GM21529 (cell line): ENCODE measurements around the gene MAP3K4.
A peak's percentile ranks its signal among the peaks of the same experiment; 100 is the strongest.

Experiments used
- ATAC-seq: cut with Tn5 transposase; IDR thresholded peaks from one replicate; pipeline ENCODE4 v1.9.1; 2021; ENCODE audit not compliant: unreplicated experiment

MAP3K4 gene

DNA sequence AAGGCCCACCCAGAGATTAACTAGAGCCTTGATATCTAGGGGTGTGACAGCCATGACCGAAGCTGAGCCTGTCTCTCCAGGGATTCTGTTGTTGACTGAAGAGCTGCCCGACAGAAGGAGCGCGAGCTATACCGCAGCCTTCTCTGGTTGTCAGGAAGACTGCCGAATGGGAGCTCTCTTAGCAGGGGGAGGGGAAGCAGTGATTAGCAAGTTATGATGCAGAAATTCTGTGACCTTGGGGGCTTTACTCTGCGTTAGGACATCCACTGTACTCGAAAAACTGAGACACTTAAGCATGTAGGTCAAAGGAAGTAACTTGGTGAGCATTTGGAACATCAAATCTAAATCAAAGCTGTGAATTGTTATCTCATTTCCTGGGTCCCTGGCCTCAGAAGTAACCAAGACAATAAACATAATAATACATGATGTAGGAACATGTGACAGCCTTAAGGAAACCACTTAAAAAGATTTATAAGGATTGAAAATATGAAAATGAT is 84.7 kb downstream of the MAP3K4 start:
- no peak for ATAC-seq

DNA sequence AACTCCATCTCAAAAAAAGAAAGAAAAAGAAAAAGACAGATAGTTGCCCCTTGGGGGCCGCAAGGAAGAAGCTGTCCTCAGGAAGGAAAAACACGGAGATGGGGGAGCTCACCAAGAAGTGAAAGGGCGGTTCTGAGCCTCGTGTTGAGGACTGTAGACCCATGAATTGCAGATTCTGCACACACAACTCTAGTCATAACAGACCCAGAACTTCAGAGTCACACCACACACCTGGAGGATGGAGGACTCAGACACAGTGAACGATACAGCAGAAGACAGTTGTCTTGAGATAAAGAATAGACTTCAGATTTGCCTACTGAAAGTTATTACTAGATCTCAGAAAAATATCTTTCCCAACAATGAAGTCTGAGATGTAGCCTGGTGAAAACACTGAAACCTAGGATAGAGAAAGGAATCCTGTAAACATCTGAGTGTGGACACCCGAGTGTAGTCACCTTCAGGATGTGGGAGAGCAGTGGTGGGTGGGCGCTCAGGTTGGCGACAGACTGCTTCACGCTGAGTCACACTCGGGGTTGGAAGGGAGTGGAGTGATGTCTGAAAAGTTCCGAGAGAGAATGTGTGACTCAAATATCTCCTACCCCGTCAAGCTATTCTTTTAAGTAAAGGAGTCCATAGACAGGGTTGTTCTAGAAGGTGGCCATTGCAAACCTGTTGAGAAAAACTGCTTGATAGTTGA is 88.1 kb downstream of the MAP3K4 start:
- no peak for ATAC-seq

DNA sequence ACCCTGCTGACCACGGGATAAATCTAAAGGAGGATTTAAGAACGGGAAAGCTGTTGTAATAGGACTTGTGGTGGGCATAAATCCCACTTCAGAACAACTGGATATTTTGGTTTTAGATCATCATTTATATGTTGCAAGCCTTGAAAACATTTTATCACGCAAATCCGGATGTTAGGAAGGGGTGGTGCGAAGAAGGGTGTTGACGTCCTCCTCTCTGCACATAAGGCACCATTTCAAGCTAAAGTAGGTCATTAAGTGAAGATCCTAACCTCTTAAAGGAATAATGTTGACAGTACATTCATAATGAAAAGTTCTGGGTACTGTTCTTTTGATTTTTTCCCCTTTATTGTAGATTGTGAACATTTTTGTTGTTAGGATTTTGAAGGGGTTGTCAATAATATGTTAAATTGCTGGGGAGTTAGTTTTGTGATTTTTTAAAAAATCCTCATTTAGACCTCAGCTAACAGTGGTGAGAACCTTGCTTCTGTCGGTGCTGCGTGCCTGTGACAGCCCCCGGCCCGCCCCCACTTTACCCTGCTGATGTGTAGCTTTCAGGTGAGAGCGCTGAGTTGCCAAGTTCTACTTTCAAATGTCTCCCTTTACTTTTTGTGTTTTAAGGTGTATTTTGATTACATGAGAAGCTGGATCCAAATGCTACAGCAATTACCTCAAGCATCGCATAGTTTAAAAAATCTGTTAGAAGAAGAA is 88.8 kb downstream of the MAP3K4 start:
- no peak for ATAC-seq

DNA sequence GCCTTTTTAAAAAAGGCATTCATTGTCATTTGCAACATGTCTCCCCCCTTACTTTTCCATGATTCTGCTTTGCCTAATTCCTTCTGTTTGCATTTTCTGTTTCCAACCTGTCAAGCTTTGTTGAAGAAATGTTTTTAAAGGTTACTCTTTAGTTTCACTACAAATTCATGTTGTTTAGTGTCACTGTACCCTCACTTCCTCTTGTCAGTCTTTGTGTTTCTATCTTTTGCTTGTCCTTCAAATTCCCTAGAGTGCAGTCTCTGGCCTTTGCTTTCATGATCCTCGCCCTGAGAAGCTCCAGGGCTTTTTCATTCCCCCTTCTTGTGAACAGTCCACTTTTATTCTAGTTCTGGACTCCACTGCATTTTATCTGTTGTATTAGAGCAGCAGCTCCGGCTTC is 90.6 kb downstream of the MAP3K4 start:
- peak; percentile 54 for ATAC-seq

DNA sequence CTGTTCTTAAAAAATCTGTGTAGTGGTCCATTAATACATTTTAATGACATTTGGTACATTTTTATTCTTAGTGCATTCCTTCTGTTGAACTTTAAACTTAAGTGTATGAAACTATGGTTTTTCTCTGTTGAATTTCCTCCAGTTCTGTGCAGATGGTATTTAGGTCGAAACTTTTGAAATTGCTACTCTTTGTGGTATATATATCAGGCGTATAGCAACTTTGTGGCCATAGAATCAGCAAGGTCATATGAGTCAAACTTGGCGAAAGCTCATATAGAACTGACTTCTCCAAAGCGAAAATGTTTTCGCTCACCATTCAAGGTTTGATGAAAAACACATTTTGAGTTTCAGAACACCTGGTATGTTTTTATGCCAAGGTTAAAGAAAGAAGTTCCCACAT is 93.7 kb downstream of the MAP3K4 start:
- ATAC-seq: peak; percentile 87

DNA sequence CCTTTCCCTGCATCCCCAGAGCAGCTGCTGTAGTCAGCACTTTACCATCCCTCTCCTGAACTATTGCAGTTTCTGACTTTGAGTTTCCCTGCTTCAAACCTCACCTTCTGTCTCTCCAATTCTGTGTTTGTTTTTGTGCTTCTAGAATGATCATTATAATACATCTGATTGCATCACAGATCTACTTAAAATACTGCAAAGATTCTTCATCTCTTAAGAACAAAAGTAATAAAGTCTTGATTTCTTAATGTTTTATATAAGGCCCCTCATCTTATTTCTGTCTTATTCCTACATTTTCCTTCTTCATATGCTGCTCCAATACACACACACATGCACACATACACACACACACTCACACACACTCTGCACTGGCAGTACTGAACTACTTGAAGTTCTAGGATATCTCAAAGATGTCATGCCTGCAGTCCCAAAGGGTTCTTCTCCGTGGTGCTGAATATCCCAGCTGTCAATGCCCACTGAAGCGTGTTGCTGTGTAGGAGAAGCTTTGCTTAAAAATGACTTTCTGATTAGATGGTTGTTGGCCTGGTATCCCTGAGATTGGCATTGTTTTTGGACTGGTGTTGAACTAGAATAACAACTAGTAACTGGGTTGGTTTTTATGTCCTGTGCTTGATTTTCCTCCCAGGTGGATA is 97.2 kb downstream of the MAP3K4 start:
- no peak for ATAC-seq

DNA sequence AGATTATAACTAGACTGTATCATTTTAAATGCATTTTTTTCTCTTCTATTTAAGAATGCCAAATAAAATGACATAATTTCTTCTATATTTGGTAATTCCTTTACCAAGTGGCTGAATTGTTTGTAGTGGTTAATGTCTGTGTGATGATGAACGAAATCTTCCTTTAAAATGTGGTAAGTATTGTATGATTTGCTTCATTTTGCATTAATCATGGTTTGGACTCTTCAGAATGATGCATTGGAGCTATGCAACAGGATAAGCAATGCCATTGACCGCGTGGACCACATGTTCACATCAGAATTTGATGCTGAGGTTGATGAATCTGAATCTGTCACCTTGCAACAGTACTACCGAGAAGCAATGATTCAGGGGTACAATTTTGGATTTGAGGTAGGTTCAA is 99.6 kb downstream of the MAP3K4 start:
- ATAC-seq: no peak

DNA sequence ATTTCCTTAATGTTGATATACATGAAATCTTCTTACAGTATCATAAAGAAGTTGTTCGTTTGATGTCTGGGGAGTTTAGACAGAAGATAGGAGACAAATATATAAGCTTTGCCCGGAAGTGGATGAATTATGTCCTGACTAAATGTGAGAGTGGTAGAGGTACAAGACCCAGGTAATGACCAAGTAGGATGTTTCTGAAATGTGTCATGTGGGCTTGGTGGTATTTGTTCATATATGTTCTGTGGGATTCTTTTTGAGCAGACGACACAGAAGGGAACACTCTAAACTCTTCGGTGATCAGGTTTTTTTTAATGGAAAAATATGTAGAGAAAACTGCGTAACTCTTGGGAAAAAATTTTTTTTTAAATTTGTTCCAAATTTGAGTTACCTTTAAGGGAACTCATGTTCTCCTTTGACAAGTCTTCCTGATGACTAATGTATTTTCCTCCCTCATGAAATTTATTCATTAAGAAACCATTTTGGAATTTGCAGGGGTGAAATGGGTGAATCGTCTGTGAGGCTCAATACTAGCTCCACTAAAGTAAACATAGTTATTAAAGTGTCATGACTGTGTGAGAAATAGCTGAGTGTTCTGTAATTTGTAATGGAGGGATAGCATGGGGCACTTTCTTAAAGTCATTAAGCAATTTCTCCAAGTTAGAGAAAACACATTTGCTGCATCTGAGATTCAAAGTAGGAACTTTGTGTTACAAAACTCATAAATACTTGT is 100.6 kb downstream of the MAP3K4 start:
- no peak for ATAC-seq

DNA sequence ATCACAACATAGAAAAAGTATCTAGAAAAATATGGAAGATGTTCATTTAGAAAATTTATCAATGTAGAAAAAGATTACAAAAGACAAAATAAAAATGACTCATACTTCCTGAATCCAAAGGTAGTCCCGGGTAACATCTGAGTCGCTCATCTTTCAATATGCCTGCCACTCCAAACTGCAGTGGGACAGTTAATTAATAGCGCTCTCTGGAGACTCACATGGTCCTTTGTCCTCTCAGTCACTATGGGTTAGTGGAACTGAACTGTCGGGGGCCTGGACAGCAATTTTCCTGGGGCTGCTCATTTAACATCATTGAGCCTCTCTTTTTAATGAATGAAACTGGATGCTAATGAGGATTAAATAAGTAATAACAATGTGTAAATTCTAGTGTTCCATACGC is 103.4 kb downstream of the MAP3K4 start:
- ATAC-seq: no peak

DNA sequence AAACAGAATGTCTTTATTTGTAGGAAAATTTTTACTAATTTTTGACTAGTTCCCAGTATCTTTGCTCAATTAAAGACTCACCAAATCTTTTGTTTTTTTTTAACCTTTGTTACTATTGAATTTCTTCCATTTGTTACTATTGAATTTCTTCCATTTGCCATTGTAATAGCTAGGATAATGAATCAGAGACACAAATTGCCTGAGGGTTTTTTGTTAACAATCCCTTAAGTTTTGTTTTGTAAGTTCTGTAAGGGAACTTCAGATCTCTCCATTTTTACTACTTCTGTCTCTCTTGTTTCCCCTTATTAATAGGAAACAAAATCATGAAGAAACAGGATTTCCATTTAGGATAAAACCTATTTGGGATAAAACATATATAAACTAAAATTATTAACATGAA is 104.3 kb downstream of the MAP3K4 start:
- ATAC-seq: no peak

DNA sequence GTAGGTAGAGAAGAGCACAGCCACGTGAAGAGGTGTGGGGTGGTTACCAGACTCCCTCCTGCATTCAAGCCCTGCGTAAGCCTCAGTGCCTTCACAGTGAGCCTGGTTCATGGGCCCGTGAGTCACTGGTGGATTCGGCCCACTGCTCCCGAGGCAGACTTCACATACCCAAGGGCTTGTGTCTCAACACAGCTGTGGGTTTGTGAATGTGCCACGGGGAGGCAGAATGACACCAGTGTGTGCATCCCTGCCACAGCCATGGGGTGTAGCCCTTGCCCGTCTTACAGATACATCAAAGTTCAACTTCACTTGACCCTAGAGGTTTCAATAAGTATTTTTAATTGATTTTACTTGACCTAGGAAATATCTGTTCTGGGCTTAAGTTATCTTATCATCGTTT is 108.5 kb downstream of the MAP3K4 start:
- no peak for ATAC-seq

DNA sequence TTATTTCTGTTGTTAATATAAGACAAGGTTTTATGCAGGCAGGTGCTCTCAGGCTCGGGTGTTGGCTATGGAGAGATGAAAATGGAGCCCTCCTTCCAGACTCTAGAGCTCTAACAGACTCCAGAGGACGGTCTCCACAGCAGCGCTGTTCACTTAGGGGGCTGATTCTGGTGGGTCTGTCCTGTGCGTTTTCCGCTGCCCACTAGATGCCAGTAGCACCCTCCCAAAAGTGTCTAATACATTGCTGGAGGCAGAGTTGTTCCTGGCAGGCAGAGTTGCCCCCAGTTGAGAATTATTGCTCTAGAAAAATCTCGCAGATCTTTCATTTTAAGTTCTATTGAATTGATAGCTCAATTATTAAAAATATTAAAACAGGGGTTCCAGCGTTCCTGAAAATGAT is 109.9 kb downstream of the MAP3K4 start:
- ATAC-seq: no peak

DNA sequence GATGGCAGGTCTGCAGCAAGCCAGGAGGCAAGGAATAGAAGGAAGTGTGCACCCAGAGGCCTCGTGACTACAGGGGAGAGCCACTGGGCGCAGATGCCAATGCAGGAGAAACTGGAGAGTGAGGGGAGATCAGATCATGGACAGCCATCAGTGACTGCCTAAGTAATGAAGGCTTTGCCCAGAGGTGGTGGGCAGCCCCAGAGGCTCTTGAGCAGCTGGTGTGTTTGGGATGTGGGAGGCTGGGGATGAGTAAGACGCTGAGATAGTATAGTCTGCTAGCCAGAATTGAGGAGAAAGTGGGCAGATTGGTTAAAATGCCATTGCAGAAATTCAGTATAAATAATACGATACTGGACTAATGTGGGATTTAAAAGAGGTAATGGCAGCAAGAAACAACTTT is 111.9 kb downstream of the MAP3K4 start:
- no peak for ATAC-seq

DNA sequence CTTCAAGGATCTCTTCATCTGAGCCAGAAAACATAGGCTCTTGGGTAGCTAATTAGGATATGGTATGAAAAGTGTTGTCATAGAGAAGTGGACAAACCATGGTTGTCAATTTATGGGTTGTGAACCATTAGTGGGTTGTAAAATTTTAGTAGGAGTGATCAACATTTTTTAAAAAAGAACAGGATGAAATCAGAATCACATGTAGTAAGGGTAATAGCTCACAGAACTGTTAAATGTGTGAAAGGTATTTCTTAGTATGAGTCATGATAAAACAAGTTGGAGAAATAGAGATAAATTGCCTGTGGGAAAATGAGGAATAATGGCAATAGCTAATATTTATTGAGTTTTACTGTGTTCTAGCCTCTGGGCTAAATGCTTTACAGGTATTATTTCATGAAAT is 113.4 kb downstream of the MAP3K4 start:
- no peak for ATAC-seq

DNA sequence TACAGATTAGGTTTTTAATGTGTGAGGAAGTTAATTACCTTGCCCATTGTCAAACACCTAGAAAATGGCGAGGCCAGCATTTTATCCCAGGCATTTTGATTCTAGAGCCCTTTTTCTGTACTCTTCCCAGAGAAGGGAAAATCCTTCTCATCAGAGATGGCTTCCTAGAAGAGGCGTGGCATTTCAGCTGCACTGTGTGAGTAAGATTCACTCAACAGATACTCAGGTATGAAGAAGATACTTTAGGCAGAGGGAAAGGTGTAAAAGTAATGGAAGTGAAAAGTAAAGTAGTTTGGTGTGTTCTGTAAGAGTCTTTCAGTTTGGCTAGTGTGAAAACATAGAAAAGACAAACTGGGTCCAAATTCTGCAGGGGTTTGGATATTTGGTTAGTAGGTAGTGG is 113.8 kb downstream of the MAP3K4 start:
- ATAC-seq: no peak

DNA sequence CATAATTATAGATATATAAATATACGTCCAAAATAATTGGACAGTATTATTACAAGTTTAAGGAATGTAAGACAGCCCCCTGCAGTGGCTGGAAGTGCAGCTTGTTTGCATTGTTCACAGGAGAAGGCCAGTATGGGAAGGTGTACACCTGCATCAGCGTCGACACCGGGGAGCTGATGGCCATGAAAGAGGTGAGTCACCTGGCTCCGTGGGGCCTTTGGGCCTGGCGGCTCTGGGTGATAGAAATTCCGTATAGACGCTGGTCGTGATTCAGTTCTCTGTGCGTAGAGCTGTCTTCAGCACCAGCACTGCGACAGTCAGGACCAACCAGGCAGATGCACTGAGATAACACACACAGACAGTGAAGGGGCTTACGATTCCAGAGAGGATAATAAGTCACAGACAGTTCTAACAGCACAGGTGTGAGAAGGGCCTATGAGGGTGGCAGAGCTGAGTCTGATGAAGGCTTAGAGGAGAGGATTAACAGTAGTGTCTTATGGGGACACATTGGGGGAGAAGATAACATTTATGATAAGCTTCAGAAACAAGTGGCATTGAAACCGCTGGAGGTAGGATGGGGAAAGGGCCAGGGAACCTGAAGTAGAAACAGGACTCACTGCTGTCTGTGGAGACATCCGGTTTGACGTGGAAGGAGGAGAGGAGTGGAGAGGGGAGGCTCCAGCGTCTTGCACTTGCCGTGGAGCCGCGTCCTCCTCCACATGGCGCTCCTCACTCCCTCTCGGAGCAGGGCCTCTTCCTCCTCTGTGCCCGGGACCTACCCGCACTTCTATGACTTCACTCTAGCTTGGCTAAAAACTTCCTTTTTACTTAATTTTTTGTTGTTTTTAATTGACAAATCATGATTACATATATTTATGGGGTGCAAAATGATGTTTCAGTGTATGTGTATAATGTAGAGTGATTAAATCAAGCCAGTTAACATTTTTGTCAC is 116.5 kb downstream of the MAP3K4 start:
- no peak for ATAC-seq

DNA sequence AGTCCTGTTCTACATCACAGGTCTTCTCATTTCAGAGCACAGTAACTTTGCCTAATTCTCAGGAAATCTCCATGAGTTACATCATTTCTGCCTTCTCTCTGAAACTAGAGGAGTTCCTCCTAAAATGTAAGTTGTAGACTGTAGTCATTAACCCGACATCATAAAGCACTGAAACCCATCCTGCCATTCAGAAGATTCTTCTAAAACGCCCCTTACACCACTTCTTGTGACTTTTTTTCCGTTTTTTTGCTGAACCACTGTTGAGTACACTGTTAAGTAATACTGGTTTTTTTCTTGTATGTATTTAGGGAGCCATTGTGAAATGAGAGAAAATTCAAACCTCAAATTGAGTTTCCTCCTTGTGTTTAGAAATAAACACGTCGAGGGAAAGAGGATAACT is 117.3 kb downstream of the MAP3K4 start:
- no peak for ATAC-seq

DNA sequence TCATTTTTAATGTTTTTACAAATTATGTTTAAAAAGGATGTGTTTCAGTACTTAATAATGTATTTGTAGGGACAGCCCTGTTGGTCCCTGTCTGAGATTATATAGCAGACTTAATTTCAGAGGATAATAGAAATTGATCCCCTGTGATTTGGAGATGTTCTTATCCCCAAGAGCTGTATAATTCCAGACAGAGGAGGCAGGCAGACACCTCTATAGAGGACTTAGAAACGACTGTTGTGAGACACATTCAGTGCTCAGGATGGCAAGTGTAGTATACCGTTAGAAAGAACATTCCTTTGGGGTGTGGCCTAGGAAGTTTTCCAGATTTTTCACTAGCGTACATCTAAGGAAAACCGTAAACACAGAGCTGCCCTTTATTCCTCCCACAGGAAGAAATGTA is 117.8 kb downstream of the MAP3K4 start:
- no peak for ATAC-seq

DNA sequence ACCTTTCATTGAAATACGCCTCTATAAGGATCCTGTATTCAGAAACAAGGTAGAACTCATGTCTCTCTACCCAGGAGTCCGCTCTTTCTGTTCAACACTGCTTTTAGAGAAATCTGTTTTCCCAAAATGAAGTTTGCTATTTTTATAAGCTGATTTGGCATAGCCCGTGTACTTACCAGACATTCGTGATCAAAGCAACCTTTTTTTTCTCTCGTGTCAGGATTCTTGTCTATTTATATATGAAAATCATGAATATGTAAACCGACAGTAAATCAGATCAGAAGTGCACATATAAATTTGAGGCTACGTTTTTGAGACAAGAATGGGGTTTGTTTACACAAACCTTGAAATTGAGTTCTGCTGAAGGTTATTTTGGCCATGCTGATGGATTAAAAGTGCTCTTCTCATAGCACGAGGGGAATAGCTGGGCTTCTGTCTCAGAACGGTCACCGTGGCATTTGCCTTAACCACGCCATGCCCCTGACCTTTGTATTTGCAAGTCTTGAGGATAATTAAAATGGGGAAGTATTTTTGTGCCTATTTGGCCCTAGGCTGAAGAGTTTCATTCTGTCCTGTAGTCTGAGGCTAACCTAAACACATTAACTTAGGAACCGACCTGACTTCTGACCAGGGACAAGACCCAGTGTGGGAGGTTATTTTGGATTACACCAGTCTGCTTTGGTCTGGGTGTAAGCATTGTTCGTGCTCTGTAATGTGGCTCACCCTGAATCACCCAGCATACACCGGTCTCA is 118.6 kb downstream of the MAP3K4 start:
- ATAC-seq: no peak

DNA sequence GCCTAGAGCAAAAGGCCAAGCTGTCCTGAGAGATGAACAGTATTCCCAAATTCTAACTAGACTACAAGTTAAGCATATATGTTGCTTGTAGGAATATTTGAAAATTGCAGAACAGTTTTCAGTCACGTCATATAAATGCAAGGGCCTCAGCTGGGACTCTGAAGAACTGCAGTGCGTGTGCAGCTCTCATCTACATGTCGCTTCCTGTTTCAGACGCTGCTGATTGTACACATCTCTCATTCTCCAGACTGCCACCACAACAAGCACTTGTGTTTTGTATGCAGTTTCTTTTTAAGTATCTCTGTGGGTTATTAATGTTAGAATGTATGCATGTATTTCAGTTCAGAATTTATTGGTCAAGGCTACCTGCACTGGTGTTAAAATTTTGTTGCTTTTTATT is 119.7 kb downstream of the MAP3K4 start:
- ATAC-seq: no peak
